ENCODE data around the gene GDPD4. TPM values are rescaled to one million over a fixed set of nuclear protein-coding genes. Genes with fewer than 3 reads are reported as not detected.

GDPD4 gene
- total and polyA plus RNA-seq, 4 donors: 0.08 to 1.1 TPM; not detected in 2

DNA sequence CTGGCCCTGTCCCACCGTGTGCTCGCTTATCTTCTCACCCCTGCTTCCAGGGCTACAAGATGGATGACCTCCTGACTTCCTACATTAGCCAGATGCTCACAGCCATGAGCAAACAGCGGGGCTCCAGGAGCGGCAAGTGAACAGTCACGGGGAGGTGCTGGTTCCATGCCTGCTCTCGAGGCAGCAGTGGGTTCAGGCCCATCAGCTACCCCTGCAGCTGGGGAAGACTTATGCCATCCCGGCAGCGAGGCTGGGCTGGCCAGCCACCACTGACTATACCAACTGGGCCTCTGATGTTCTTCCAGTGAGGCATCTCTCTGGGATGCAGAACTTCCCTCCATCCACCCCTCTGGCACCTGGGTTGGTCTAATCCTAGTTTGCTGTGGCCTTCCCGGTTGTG, 86.9 kb downstream of the GDPD4 start (continued):
- TF ChIP-seq REST (IDR thresholded peaks at IDR 0.05) (no peak), HNF4A (conservative IDR thresholded peaks at IDR 0.05) (no peak), YY1 (IDR thresholded peaks at IDR 0.05) (no peak)

- DNase-seq (ENCODE audit: low spot score): peak; percentile 23
- 90% methylated on average over 18 of the region's 18 CpGs for WGBS
- no peaks in the 10 kb centered on the region for H3K9me3 ChIP-seq (ENCODE audit: control insufficient read depth in 4 of 4, low read length in 3 of 4)
- no peaks in the 10 kb centered on the region for H3K27me3 ChIP-seq (ENCODE audit: control insufficient read depth in 4 of 4, insufficient read depth in 4 of 4, low read length in 3 of 4)
- TF ChIP-seq CTCF (IDR thresholded peaks at IDR 0.05; ENCODE audit: low read depth, low read length, missing input control) (no peak), HNF4G (IDR thresholded peaks at IDR 0.05) (no peak), JUND (IDR thresholded peaks at IDR 0.05) (no peak), SP1 (IDR thresholded peaks at IDR 0.05) (no peak), FOXA2 (IDR thresholded peaks at IDR 0.05) (no peak), YY1 (IDR thresholded peaks at IDR 0.05) (no peak), TAF1 (conservative IDR thresholded peaks at IDR 0.05) (no peak), REST (IDR thresholded peaks at IDR 0.05) (no peak), RXRA (IDR thresholded peaks at IDR 0.05) (no peak), NR2F2 (IDR thresholded peaks at IDR 0.05) (no peak), RAD21 (IDR thresholded peaks at IDR 0.05) (no peak), EGR1 (IDR thresholded peaks at IDR 0.05; ENCODE audit: low read depth in 2 of 2) (no peak), FOXA1 (IDR thresholded peaks at IDR 0.05) (no peak), GABPA (IDR thresholded peaks at IDR 0.05 in 1 of 2, conservative IDR thresholded peaks at IDR 0.05 in 1 of 2) (no peak)
- TF ChIP-seq, protein P1, sequence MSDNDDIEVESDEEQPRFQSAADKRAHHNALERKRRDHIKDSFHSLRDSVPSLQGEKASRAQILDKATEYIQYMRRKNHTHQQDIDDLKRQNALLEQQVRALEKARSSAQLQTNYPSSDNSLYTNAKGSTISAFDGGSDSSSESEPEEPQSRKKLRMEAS (IDR thresholded peaks at IDR 0.05): no peak
- TF ChIP-seq, protein P2, sequence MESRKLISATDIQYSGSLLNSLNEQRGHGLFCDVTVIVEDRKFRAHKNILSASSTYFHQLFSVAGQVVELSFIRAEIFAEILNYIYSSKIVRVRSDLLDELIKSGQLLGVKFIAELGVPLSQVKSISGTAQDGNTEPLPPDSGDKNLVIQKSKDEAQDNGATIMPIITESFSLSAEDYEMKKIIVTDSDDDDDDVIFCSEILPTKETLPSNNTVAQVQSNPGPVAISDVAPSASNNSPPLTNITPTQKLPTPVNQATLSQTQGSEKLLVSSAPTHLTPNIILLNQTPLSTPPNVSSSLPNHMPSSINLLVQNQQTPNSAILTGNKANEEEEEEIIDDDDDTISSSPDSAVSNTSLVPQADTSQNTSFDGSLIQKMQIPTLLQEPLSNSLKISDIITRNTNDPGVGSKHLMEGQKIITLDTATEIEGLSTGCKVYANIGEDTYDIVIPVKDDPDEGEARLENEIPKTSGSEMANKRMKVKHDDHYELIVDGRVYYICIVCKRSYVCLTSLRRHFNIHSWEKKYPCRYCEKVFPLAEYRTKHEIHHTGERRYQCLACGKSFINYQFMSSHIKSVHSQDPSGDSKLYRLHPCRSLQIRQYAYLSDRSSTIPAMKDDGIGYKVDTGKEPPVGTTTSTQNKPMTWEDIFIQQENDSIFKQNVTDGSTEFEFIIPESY (IDR thresholded peaks at IDR 0.05): no peak
- no peaks in the 10 kb centered on the region for H3K4me1 ChIP-seq (ENCODE audit: control insufficient read depth in 4 of 4, insufficient read depth in 4 of 4, low read length in 3 of 4)
- no peak overlapping the region for H3K4me3 ChIP-seq (ENCODE audit: low read depth in 1 of 3, low read length in 3 of 3)
- H3K27ac ChIP-seq (ENCODE audit: low read depth in 1 of 2, low read length in 2 of 2): no peak overlapping the region
- H3K9ac ChIP-seq (ENCODE audit: low read depth in 1 of 2, low read length in 2 of 2): no peak overlapping the region
- H3K36me3 ChIP-seq (ENCODE audit: control insufficient read depth in 4 of 4, insufficient read depth in 3 of 4, low read depth in 1 of 4, low read length in 3 of 4): peaks cover 5 to 52% (median 21%) of the 10 kb centered on the region in 4 donors
Measured at GRCh38 chr11:77213589-77214428, 87.7 kb downstream of the GDPD4 start.

All from liver (tissue), 9 donors.